Frontal cortex (tissue), 4 donors: ENCODE measurements around the gene CXCR3. TPM values are rescaled to one million over a fixed set of nuclear protein-coding genes. Genes with fewer than 3 reads are reported as not detected.
"Not testable (repeated sequence)": the region's sequence is repeated elsewhere in the genome, so short reads cannot be mapped to it uniquely, and the experiment has no call there.

Source experiments
- DNase-seq, 2 donors: peaks; one replicate each; pipeline ENCODE4 v3.0.0; 2012; ENCODE audit warnings: low spot score in 2 of 2
- FAIRE-seq: peaks from 2 replicates; lab custom pipeline; 2012; peaks lifted over from hg19 to GRCh38; lab: Jason Lieb, UNC
- total RNA-seq: library from RNA; depleted of rRNA; stranded (reverse); fragments of >200 nt; gene quantifications from one replicate; pipeline ENCODE4 v1.2.3, GENCODE V29; 2014
- donor health status: control.
- donor health status: control.
- donor health status: control.

CXCR3 gene
- total RNA-seq, 1 donor from 2014 or later, result not detected

DNA sequence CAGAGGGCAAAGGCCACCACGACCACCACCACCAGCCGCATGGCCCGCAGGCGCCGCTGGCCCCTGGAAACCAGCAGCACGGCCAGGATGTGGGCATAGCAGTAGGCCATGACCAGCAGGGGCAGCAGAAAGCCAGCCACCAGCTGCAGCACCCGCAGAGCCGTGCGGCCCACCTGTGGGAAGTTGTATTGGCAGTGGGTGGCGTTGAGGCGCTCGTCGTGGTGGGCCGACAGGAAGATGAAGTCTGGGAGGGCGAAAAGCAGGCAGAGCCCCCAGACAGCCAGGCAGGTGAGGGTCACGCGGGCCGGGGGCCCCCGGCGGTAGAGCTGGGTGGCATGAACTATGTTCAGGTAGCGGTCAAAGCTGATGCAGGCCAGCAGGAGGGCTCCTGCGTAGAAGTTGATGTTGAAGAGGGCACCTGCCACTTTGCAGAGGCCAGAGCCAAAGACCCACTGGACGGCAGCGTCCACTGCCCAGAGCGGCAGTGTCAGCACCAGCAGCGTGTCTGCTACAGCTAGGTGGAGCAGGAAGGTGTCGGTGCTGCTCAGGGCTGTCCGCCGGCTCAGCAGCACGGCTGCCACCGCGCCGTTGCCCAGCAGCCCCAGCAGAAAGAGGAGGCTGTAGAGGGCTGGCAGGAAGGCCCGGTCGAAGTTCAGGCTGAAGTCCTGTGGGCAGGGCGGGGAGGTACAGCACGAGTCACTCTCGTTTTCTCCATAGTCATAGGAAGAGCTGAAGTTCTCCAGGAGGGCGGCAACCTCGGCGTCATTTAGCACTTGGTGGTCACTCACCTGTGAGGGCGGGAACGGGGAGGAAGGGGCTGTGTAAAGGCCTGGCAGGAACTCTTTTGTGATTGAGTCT, 1.4 kb downstream of the CXCR3 start:
- FAIRE-seq (no peak), DNase-seq (no peak)

- FAIRE-seq, result no peak
- no peak for DNase-seq
Observed at GRCh38 chrX:71615954-71616353, 2.4 kb downstream of the CXCR3 start.

DNA sequence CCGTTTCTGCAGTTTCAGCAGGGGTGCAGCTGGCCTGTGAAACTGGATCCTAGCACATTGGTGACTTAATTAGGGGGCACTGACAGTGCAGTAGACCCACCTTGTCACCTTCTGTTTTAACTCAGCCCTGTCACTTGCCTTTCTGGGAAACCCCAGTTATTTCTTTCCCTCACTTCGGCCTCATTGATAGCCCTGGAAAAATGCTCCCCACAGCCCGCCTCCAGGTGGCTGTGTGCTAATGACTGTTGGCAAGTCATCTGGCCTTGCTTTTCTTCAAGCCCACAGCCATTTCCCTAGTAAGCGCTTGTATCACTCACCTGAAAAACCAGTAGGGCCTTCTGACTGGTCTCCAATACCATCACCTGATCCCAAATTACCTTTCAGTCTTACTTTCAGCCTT, 3.3 kb downstream of the CXCR3 start:
- DNase-seq (no peak), FAIRE-seq (no peak)

GRCh38 chrX:71612256-71612655, 6.1 kb downstream of the CXCR3 start:
- DNase-seq, result no peak
- no peak for FAIRE-seq

- not testable (repeated sequence) for FAIRE-seq, DNase-seq
Observed at GRCh38 chrX:71611736-71612135, 6.6 kb downstream of the CXCR3 start.

DNA sequence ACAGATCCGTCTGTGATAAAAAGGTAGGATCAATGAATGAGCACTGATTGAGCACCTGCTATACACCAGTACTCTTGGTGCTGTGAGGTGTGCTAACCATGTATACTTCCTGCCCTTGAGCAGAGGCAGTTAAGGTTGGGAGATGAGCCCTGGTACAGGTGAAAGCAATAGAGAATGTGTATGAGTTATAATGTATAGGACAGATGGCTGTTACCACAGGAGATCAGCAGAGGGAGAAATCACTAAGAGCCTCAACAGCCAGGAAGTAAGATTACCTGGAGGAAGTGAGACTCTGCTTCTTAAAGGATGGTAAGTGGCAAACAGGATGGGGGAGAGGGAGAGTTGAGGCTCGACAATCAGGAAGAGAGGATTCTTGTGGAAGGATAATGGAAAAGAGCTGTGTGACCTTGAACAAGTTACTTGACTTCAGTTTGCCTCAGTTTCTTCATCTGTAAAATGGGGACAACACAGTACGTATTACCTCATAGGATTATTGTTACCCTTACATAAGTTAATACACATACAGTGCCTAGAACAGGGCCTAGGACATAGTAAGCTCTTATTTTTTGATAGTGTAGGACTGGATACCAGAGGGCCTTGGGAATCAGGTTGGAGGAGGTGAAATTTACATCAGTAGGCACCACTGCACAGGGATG, 9.1 kb downstream of the CXCR3 start:
- no peak for FAIRE-seq
- DNase-seq, result no peak

DNA sequence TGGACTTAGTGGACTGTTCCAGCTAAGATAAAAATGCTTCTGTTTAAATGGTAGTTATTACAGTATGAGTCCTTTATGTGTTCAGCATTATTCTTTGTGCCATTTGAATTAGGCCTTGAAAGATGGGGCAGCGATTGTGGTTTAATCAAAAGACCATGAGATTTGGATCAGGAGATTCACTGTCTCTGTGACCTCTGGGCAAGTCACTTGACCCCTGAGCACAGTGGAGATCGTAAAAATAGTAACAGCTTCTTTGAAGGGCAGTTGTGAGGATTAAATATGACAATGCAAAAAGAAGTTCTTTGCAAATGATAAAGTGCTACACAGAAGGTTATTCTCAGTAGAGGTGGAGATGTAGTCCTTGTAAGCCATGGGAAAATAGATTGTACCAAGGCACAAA, 10.8 kb downstream of the CXCR3 start:
- FAIRE-seq (no peak), DNase-seq (no peak)

DNA sequence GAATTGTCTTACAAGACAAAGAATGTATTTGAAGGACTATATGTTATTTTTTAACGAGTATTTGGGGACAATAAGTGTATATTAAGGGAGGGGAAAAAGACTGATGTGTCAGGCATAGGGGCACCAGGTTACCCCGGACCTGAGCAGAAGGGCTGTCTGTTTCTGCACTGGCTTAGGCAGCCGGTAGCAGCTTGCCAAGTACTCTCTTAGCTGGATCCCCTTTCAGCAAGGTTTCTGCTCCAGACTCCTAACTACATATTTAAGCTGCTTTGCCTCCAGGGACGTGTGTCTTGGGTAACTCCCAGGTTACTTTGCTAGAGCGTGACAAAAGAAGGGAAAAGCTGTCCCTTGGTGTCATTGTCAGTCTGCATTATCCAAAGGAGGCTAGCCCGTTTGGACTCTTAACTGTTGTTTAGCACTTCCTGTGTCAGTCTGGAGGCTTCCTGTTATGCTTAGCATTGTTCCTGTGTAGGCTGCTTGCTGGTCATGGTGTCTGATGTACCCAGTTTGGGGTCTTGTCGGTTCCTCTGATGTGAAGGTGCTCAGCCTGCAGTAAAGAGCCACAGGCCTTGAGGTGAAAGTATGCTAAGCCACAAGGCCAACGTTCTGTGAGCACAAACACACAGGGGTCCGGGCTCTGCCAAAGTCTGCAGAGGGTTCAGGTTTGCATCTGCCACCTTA, 11.6 kb downstream of the CXCR3 start:
- FAIRE-seq (no peak), DNase-seq (no peak)

- FAIRE-seq, result no peak
Observed at GRCh38 chrX:71604796-71605568, 13.3 kb downstream of the CXCR3 start.

GRCh38 chrX:71604141-71604540, 14.2 kb downstream of the CXCR3 start:
- no peak for DNase-seq
- FAIRE-seq, result no peak

More at GRCh38 chrX:71604796-71605568, 13.3 kb downstream of the CXCR3 start:
- DNase-seq, result no peak

- no peak for DNase-seq
- no peak for FAIRE-seq
Observed at GRCh38 chrX:71603618-71604017, 14.7 kb downstream of the CXCR3 start.

DNA sequence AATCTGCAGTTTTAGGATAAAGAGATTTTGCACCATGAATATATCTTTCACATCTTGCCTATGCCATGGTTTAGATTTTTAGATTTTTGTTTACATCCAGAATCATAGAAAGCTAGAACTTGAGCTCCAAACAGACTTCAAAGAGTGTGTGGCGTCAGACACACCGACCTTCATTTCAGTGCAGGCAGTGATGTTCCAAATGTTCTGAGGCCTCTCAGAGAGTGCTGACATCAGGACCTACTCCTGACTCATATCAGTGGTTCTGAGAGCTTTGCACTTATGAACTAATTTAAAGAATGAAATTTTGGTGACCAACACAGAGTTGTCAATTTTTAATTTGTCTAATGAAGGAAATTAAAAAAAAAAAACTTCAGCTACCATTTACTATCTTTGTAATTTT, 18.3 kb downstream of the CXCR3 start:
- no peak for FAIRE-seq
- no peak for DNase-seq

DNA sequence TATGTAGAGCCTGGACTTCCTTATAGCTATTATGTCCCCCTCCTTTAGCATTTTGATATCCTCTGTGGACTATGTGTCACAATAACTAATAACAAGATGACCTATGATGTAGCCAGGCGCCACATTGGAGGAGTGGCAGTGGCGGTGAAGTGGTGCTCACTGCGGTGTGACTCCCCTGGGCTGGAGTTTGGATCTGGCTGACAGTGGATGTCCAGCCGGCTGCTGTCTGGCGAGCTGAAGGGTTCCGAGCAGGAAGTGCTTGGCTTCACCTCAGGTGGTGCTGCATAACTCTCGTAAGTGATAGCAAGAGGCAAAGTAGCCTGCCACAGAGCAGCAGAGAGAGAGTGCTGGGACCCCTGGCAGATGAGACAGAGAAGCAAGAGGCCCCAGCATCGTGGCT, 25.1 kb downstream of the CXCR3 start:
- FAIRE-seq, DNase-seq: not testable (repeated sequence)

- DNase-seq (no peak), FAIRE-seq (no peak)
Observed at GRCh38 chrX:71586929-71587328, 31.4 kb downstream of the CXCR3 start.

GRCh38 chrX:71581210-71581609, 37.1 kb downstream of the CXCR3 start:
- FAIRE-seq (no peak), DNase-seq (no peak)

DNA sequence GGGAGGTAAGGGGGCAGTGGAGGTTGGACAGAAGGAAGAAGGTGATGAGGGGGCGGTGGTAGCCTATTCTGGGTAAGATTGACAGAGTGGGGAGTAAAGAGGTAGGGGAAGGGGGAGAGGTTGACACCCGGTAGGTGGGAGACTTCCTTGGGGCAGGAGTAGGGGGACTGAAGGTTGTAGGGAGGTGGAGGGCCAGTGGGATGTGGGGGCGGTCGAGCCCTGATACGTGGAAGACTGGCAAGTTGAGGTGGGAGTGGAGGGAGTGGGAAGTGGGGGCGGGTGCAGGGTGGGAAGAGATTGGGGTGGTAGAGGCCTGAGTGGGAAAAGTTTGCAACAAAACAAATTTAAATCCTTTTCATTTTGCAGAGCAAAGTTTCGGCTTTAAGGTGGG, 38.3 kb downstream of the CXCR3 start:
- DNase-seq, result peak in 1 of 2 donors; percentile 15
- FAIRE-seq, result no peak

GRCh38 chrX:71579136-71579989, 38.9 kb downstream of the CXCR3 start:
- DNase-seq (no peak), FAIRE-seq (no peak)

GRCh38 chrX:71578253-71579135, 39.8 kb downstream of the CXCR3 start, which contains the start of gene GCNA:
GCNA (plus strand) TSS chrX:71578437; CDS start chrX:71580822, 2,385 bp downstream.
- FAIRE-seq (no peak), DNase-seq (no peak)
